BE2C (cell line): ENCODE data around the gene ROMO1.

Experiments used
- DNase-seq: peaks from one replicate; pipeline ENCODE4 v3.0.0-alpha.2; 2020
- H3K27me3 ChIP-seq: fragments of 250-450 bp; sonication (Bioruptor Pico); 2 replicates; pipeline ENCODE4 v1.5.1; 2020; ENCODE audit warnings: mild to moderate bottlenecking
- H3K36me3 ChIP-seq: fragments of 250-450 bp; sonication (Bioruptor Pico); 2 replicates; pipeline ENCODE4 v1.5.1; 2020; ENCODE audit warnings: mild to moderate bottlenecking
- H3K4me1 ChIP-seq: fragments of 250-450 bp; sonication (Bioruptor Pico); 2 replicates; pipeline ENCODE4 v1.5.1; 2020
- H3K4me3 ChIP-seq: 2 replicates; pipeline ENCODE4 v1.5.1; 2011; ENCODE audit warnings: low read depth, low read length
- H3K9me3 ChIP-seq: fragments of 250-450 bp; sonication (Bioruptor Pico); 2 replicates; pipeline ENCODE4 v1.5.1; 2020
- CTCF ChIP-seq: IDR thresholded peaks from 2 replicates; pipeline ENCODE4 v1.5.1; 2012; ENCODE audit warnings: mild to moderate bottlenecking, low read depth, low read length

The ROMO1 gene

GRCh38 chr20:35731862-35732643 lies 32.8 kb downstream of the ROMO1 start:
- no peak for DNase-seq
- Histone ChIP-seq H3K4me3 (no peak overlapping the region), H3K27me3 (0 out of 2 replicates have a peak, but pooled peaks cover 3% of the 10 kb centered on the region), H3K36me3 (peaks cover 100% of the 10 kb centered on the region), H3K4me1 (peaks cover 10% of the 10 kb centered on the region), H3K9me3 (no peaks in the 10 kb centered on the region)
- TF ChIP-seq CTCF, result no peak

DNA sequence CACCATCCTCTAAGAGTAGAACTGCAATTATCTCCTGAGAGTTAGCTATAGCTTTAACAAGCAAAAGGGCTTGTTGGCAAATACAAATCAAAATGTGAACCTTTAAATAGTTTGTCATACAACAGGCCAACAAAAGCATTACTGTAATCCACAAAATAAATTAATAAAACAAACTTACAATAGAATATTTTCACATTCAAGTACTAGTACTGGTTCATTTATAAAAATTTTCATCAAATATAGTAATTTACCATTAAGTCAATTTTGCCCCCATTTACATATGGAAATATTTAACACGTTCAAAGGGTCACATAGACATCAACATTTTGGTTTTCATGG lies 33.4 kb downstream of the ROMO1 start:
- TF ChIP-seq CTCF, result no peak
- Histone ChIP-seq H3K36me3 (peaks cover 100% of the 10 kb centered on the region), H3K4me3 (no peak overlapping the region), H3K4me1 (peaks cover 10% of the 10 kb centered on the region), H3K9me3 (no peaks in the 10 kb centered on the region), H3K27me3 (0 out of 2 replicates have a peak, but pooled peaks cover 3% of the 10 kb centered on the region)
- no peak for DNase-seq

- Histone ChIP-seq H3K4me1 (peaks cover 12% of the 10 kb centered on the region), H3K9me3 (no peaks in the 10 kb centered on the region), H3K4me3 (no peak overlapping the region), H3K36me3 (peaks cover 100% of the 10 kb centered on the region), H3K27me3 (0 out of 2 replicates have a peak, but pooled peaks cover 3% of the 10 kb centered on the region)
- no peak for TF ChIP-seq CTCF
- DNase-seq, result no peak
Observed at GRCh38 chr20:35734374-35734773, 35.2 kb downstream of the ROMO1 start.

- Histone ChIP-seq H3K4me1 (peaks cover 16% of the 10 kb centered on the region), H3K27me3 (0 out of 2 replicates have a peak, but pooled peaks cover 3% of the 10 kb centered on the region), H3K36me3 (peaks cover 100% of the 10 kb centered on the region), H3K9me3 (no peaks in the 10 kb centered on the region), H3K4me3 (no peak overlapping the region)
- TF ChIP-seq CTCF, result no peak
- no peak for DNase-seq
Observed at GRCh38 chr20:35734777-35735649, 35.8 kb downstream of the ROMO1 start.

DNA sequence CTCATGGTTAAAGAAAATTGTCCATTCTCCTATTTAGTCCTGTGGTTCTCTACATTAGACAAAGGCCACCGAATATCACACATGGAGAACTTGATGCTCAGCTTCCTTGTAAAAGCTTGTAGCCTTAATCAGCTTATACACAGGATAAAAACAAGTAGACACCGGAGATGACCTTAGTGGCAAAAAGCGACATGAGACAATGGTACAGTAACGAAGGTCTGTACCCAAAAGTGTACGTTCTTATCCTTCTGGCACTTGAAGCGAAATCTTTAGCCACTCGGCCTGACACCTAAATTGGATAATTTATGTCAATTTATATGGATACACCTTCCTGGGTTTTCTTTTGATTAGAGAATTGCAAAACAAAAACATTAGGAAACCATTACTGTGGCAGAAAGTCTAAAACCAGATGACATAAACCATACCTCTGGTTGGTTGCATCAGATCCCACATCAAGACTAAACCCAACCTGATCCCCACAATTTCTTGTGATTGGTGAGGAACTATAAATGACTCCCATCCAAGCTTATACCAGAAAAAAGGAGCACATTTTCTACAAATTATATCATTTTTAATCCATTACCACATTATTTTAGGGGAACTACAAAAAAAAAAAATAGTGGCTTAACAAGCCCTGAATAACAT lies 36.7 kb downstream of the ROMO1 start:
- TF ChIP-seq CTCF, result no peak
- Histone ChIP-seq H3K9me3 (no peaks in the 10 kb centered on the region), H3K36me3 (peaks cover 99% of the 10 kb centered on the region), H3K4me3 (0 out of 2 replicates have a peak overlapping the region, but pooled peaks have one; percentile 14), H3K27me3 (0 out of 2 replicates have a peak, but pooled peaks cover 3% of the 10 kb centered on the region), H3K4me1 (peaks cover 13% of the 10 kb centered on the region)
- DNase-seq, result no peak
